NCI-H1105 (cell line): ENCODE measurements around the gene GIN1.

Experiments
- DNase-seq: peaks from one replicate; lab custom pipeline; 2025; lab: John Stamatoyannopoulos, UW

Gene GIN1

GRCh38 chr5:103036601-103037000 is 83.3 kb downstream of the GIN1 start:
- DNase-seq: no peak
